Smooth muscle cell of bladder (primary cell): ENCODE data around the gene EMC7. TPM values are rescaled to one million over a fixed set of nuclear protein-coding genes. Genes with fewer than 3 reads are reported as not detected.

ENCODE experiments used
- total RNA-seq: library from RNA; depleted of rRNA; stranded (reverse); fragments of >200 nt; gene quantifications from 2 replicates; pipeline ENCODE4 v1.2.3, GENCODE V29; 2014

Gene EMC7
- total RNA-seq = 37.3 and 52.4 TPM in 2 replicates

DNA sequence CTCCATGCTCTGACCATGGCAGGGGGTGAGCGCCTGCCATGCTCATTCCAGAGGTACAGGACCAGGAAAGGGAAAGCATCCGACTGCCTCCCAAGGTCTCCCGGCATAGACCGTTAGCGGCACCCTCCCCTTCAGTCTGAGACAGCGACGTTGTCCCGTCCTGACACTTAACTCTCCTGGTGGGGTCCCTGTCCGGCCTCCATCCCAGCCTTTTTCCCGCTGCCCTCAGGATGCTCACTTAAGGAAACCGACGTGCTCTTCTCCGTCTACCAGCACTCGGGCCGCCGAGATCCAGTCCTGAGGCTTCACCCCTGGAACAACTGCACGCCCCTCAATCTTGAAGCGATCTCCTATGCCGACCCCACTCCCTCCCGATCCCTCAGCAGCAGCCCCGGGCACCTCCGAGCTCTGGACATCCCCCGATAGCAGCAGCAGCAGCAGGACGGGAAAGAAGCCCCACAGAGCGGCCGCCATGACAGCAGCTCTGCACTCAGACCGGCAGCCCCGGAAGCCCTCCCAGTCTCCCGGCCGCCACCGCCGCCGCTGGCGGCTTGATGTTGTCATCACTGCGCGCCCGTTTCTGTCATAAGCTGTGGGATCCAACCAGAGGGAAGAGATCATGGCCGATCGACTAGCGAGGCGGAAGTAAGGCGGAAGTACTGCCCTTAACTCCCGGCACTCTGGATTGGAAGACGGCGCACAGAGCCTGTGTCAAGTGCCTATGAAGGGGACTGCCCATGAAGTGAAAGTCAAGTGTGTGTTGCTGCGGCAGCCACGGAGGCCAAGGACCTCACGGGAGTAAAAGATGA lies at the start of gene EMC7, which contains the start of gene PGBD4:
EMC7 (minus strand) TSS at position 497 of the 809 bp plus-strand sequence; CDS start at position 474, 23 bp downstream.
PGBD4 (plus strand) TSS at position 718 of the 809 bp plus-strand sequence. CDS start 449 bp downstream, outside the sequence.

DNA sequence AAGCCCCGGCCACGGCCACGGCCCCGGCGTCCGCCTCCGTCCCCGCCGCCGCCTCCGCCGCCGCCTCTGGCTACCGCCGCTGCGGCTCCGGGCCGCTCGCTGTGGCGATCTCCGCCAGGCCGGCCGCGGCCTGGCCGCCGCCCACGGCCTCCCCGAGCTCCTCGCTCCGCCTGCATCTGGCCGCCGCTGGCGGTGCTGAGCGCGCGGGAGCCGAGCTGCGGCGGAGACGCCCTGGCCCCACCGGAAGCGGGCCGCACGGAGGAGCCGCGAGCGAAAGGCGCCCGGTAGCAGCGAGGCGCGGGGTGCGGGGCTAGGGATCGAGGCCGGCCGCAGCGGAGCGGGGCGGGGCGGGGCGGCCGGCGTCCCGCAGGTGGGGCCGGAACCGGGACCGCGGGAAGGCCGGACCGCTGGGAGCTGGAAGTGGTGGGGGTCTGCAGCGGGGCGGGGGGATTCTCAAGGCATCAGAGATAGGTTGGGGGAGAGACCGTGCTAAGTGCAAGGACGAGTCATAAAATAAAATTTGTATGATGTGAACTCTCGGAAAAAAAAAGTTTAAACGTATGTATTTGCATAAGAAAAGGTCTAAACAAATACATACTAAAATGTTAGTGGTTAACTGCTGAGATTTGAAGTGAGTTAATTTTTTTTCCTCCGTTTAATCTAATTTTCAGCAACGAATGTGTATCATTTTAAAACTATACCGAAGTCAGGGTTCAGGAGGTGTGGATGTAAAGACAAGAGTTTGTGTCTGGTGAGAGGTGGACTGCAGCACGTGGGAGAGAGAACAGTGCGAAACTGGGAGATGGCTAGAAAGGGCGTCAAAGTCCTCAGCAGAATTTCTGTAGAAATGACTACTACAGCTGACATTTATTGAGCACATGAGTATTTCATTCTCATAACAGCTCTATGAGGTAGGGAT lies 62.5 kb downstream of the EMC7 start, which contains the start of gene AVEN:
AVEN (minus strand) TSS at position 334 of the 919 bp plus-strand sequence; CDS start at position 176, 158 bp downstream.

Other genes starting within 250 kb of the EMC7 start
- under 0.01 TPM in 2 replicates for gene CHRM5, start 133.4 kb downstream of the EMC7 start, total RNA-seq
- 31.7 and 38.4 TPM in 2 replicates for gene AVEN, start 62.7 kb downstream of the EMC7 start, total RNA-seq
- 1.8 and 2.2 TPM in 2 replicates for gene PGBD4, start 221 bp upstream of the EMC7 start, total RNA-seq
- gene KATNBL1, start 108.2 kb upstream of the EMC7 start, total RNA-seq = 30.1 and 38.8 TPM in 2 replicates
- gene EMC4, start 123.2 kb upstream of the EMC7 start, total RNA-seq = 206 and 227 TPM in 2 replicates
- gene SLC12A6, start 235.9 kb upstream of the EMC7 start, total RNA-seq = 10.2 and 15.0 TPM in 2 replicates
- 178 and 197 TPM in 2 replicates for gene NOP10, start 241.3 kb upstream of the EMC7 start, total RNA-seq
- not detected in 2 replicates for gene NUTM1, start 241.5 kb upstream of the EMC7 start, total RNA-seq